Left kidney (tissue), 8 donors: ENCODE results near the gene SELENBP1. TPM values are rescaled to one million over a fixed set of nuclear protein-coding genes. Genes with fewer than 3 reads are reported as not detected.
"Not testable (repeated sequence)": the region's sequence is repeated elsewhere in the genome, so short reads cannot be mapped to it uniquely, and the experiment has no call there.

Experiments
- DNase-seq: peaks from one replicate; pipeline ENCODE4 v3.0.0-alpha.2; 2013
- long read RNA-seq, 8 donors: transcript quantifications; one replicate each; lab custom pipeline, GENCODE V29; 2026
- polyA plus RNA-seq: library from polyadenylated mRNA; unstranded; fragments of 120-200 nt; gene quantifications from one replicate; pipeline ENCODE4 v1.2.1, GENCODE V29; 2013; ENCODE audit not compliant: insufficient read length

SELENBP1 gene
- polyA plus RNA-seq, result 50.4 TPM
- long read RNA-seq, donor 1, transcript SELENBP1-201 (12 exons, 1,752 nt), result major isoform, 8 of 8 reads
- long read RNA-seq, donor 1, partial matches to known transcripts, result 0 of 8 reads
- long read RNA-seq, donor 1, other reads (novel, unspliced or antisense), result 0 of 8 reads
- long read RNA-seq, donor 2, transcript SELENBP1-201 (12 exons, 1,752 nt), result major isoform, 8 of 634 reads
- long read RNA-seq, donor 2, partial matches to known transcripts, result 388 of 634 reads
- long read RNA-seq, donor 2, other reads (novel, unspliced or antisense), result 237 of 634 reads
- long read RNA-seq, donor 3, transcript SELENBP1-201 (12 exons, 1,752 nt), result major isoform, 6 of 15 reads
- long read RNA-seq, donor 3, partial matches to known transcripts, result 5 of 15 reads
- long read RNA-seq, donor 3, other reads (novel, unspliced or antisense), result 0 of 15 reads
- long read RNA-seq, donor 4, result 0 reads
- long read RNA-seq, donor 5, transcript SELENBP1-201 (12 exons, 1,752 nt), result major isoform, 19 of 32 reads
- long read RNA-seq, donor 5, transcript SELENBP1-218 (11 exons, 1,963 nt), result minor isoform, 6 of 32 reads
- long read RNA-seq, donor 5, partial matches to known transcripts, result 7 of 32 reads
- long read RNA-seq, donor 5, other reads (novel, unspliced or antisense), result 0 of 32 reads
- long read RNA-seq, donor 6, transcript SELENBP1-201 (12 exons, 1,752 nt), result major isoform, 7 of 9 reads
- long read RNA-seq, donor 6, partial matches to known transcripts, result 0 of 9 reads
- long read RNA-seq, donor 6, other reads (novel, unspliced or antisense), result 0 of 9 reads
- long read RNA-seq, donor 7, transcript SELENBP1-201 (12 exons, 1,752 nt), result major isoform, 11 of 13 reads
- long read RNA-seq, donor 7, partial matches to known transcripts, result 0 of 13 reads
- long read RNA-seq, donor 7, other reads (novel, unspliced or antisense), result 0 of 13 reads
- long read RNA-seq, donor 8, transcript SELENBP1-201 (12 exons, 1,752 nt), result major isoform, 7 of 390 reads
- long read RNA-seq, donor 8, partial matches to known transcripts, result 209 of 390 reads
- long read RNA-seq, donor 8, other reads (novel, unspliced or antisense), result 171 of 390 reads

DNA sequence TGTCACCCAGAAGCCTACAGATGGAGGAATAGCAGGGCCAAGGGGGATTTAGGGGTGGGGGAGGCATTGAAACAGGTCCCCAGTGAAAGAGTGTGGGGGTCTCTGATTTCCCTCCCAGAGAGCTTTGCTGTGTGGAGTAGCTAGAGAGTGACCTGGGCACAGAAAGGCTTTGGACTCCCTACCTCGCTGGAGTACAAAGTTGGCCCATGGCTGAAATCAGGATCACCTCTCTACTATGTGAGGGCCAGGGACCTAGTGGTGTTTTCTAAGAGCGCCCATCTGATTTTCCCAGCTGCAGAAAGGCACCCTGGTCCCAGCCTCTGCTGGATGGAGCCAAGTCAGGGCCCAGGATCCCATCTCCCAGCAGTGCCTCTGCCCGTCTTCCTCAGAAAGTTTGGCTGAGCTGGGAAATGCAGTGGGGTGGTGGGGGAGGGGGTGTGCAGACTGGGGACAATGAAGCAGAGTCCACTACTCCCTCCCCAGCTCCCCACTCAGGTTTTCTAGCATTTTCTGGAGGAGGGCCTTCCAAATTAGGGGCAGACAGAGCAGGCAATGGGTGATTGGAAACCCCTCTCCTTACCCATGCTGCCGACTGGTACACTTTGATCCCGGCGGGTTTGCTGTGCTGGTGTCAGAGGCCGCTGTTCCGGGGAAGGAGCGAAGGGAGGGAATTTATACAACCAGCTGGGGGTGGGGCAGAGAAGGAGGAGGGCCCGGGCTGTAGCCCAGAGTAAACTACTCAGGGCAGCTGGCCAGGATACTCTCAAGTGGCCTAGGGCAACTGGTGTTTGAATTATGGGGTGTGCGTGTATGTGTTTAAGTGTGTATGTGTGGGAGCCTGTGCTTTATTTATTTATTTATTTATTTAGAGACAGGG is at the start of gene SELENBP1:
TSS of gene SELENBP1 (minus strand) at position 648 of the 877 bp plus-strand sequence. CDS start at position 584, 64 bp downstream.
- DNase-seq, result peak; percentile 72

GRCh38 chr1:151419819-151420218 is 47.3 kb upstream of the SELENBP1 start:
- no peak for DNase-seq

DNA sequence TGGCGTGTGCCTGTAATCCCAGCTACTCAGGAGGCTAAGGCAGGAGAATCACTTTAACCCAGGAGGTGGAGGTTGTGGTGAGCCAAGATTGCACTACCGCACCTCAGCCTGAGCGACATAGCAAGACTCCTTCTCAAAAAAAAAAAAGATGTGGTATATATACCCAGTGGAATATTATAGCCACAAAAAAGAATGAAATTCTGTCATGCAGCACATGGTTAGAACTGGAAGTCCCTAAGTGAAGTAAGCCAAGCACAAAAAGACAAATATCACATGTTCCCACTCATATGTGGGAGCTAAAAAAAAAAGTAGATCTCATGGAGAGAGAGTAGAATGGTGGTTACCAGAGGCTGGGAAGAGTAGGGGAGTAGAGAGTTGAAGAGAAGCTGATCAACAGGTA is 45.6 kb upstream of the SELENBP1 start:
- DNase-seq, result no peak

DNA sequence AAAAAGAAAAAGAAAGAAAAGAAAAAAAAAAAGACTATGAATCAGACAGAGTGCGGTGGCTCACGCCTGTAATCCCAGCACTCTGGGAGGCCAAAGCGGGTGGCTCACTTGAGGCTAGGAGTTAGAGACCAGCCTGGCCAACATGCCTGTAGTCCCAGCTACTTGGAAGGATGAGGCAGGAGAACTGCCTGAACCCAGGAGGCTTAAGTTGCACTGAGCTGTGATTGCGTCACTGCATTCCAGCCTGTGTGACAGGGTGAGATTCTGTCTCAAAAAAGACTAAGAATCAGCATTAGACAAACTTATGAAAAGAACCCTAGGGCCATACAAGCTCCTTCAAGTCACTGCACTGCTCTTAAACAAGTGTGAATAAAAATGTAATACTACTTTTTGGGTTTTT is 43.7 kb upstream of the SELENBP1 start:
- DNase-seq, result no peak

GRCh38 chr1:151411884-151412283 is 39.4 kb upstream of the SELENBP1 start:
- no peak for DNase-seq

DNA sequence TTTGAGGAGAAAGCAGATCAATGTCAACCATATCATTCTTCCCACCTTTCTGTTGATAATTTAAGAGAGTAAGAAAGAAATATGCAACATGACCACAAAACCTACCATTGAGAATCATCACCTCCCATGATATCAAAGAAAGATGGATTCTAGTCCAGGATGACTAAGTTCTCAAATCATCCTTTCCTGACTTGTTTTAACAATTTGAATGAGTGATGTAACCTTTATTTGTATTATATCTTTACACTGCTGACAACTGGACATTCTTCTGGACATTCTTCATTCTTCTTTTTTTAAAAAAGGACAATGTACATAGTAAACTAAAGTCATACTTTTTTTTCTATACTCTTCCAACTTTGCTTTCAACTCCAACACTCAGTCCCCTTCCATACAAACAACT is 36.4 kb upstream of the SELENBP1 start:
- no peak for DNase-seq

DNA sequence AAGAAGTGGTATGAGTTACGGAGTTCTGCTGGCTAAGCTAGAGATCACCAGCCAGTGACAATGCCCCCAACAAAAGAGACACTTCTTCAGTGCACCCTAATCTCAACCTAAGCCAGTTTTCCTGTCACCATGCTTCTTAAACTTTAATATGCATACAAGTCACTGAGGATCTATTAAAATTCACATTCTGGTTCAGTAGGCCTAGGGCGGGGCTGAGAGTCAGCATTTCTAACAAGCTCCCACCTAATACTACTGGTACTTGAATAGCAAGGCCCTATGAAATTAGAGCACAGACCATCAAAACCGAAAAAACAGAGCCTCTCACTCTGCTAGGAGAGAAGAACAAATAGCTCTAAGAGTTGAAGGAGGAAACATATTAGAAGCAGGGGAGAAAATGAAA is 34.8 kb upstream of the SELENBP1 start:
- DNase-seq, result no peak

- DNase-seq, result no peak
Measured at GRCh38 chr1:151406176-151406575, 33.7 kb upstream of the SELENBP1 start.

DNA sequence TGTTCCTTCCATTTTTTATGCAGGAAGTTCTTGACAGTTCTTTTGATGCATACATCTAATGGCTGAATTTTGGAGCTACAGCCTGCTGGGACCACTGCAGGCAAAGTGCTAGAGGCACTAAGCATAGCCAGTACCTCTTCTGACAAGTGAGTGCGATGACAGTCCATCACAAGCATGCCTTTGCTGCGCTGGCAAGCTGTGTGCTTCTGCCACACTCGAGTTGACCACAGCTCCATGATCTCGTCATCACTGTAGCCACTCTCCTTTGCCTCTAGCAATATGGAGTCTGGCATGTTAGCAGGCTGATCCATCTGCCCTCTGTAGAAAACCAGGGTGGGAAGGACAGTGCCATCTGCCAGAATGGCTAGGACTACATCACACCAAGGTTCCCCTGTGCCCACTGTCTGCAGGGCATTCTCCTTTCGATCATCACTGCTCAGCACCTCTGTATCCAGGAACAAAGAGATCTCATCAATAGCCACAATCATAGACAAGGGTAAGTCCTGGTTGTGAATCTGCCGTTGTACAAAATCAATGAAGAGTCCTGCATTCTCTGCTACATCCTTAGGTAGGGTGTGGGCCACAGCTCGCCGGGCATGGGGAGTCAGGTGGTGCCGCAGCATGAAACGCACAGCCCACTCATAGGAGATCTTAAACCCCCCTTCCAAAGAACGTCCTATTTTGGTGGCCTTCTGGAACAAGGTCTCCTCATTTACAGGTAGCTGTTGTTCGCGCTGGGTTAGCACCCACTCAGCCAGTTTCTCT is 32.9 kb upstream of the SELENBP1 start:
- DNase-seq, result no peak

- no peak for DNase-seq
Measured at GRCh38 chr1:151403612-151404011, 31.1 kb upstream of the SELENBP1 start.

DNA sequence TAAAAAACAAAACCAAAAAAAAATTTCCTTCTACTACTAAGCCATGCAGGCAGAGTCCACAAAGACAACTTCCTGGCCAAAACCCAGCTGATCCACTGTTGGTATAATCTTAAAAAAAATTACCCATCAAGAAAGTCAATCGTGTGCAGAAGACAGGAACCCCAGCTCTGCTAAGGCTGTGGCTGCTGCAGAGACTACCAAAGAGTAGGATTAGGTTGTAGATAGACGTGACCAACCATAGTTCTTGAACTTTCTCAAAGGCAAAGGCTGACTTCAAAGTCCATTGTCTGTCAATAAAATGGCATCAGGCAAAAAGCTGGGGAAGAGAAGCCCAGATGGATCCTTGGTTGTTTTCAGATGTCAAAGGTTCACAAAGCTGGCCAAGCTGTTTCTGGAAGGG is 30.3 kb upstream of the SELENBP1 start:
- DNase-seq, result no peak

DNA sequence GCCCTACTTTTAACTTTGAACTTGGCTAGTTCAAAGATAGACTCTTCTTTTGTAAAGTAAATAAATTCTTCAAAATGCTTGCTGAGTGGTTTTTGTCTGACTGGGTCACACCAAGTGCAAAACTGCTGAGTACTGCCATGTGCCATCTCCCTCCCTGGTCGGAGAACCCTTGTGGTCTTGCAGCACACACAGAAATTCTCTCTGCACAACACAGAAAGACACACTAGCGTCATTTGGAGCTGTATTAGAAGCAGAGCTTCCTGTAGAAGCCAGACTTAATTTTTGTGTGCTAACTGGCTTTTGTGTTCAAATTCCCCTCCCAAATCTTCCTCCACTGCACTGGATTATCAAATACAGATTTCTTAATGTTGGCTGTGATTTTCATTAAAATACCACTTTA is 29.4 kb upstream of the SELENBP1 start:
- DNase-seq, result no peak

- no peak for DNase-seq
Measured at GRCh38 chr1:151401125-151401788, 28.8 kb upstream of the SELENBP1 start.

DNA sequence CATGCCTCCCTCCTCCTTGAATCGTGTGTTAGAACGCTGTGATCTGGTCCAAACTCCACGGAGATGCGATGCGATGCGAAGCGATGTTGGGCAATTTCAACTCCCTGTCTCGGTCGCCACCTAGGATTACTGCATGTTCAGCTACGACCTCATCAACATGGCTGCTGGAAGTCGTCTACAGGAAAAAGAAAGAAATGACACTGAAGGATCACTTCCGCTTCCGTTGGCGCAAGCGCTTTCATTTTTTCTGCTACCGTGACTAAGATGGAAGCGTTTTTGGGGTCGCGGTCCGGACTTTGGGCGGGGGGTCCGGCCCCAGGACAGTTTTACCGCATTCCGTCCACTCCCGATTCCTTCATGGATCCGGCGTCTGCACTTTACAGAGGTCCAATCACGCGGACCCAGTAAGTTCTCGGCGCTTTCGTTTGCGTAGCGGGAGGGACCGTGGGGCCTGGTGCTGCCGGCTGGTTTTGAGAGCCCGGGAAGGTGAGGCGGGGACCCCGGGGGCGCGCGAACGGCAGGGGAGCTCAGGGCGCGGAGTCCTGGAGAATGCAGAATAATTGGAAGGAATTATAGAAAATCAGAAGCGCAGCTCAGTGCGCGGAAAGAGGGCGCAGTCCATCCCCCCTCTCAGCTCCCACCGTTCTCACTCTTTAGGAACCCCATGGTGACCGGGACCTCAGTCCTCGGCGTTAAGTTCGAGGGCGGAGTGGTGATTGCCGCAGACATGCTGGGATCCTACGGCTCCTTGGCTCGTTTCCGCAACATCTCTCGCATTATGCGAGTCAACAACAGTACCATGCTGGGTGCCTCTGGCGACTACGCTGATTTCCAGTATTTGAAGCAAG is 27.0 kb upstream of the SELENBP1 start, which contains the start of gene PSMB4:
TSS of gene PSMB4 (plus strand) at position 250 of the 848 bp plus-strand sequence. CDS start at position 265, 15 bp downstream.
- DNase-seq, result peak; percentile 95

DNA sequence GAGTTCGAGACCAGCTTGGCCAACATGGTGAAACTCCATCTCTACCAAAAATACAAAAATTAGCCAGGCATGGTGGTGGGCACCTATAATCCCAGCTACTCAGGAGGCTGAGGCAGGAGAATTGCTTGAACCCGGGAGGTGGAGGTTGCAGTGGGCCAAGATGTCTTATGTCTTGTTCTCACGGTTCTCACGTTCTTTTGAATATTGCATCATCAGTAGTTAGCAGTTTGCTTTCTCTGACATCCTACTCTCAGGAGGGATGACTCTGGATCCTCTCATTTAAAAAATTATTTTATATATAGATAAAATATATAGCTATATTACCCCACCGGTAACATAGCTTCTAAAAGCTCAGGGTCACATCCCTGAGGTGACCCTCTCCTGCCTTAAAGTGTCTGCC is 23.8 kb upstream of the SELENBP1 start:
- DNase-seq, result not testable (repeated sequence)

DNA sequence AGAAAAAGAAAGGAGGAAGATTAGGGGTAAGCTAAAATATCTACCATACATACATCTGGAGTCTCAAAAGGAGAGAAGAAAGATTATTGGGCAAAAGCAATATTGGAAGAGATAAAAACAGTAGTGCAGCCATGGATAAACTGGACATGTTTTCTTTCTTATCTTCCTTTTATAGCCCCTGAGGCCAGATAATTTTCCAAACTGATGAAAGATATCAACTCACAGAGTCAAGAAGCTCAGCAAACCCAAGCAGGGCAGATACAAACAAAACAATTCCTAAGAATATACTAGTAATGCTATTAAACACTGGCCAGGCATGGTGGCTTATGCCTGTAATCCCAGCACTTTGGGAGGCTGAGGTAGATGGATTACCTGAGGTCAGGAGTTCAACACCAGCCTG is 21.1 kb upstream of the SELENBP1 start:
- DNase-seq, result no peak

- no peak for DNase-seq
Measured at GRCh38 chr1:151391079-151391563, 18.6 kb upstream of the SELENBP1 start.

DNA sequence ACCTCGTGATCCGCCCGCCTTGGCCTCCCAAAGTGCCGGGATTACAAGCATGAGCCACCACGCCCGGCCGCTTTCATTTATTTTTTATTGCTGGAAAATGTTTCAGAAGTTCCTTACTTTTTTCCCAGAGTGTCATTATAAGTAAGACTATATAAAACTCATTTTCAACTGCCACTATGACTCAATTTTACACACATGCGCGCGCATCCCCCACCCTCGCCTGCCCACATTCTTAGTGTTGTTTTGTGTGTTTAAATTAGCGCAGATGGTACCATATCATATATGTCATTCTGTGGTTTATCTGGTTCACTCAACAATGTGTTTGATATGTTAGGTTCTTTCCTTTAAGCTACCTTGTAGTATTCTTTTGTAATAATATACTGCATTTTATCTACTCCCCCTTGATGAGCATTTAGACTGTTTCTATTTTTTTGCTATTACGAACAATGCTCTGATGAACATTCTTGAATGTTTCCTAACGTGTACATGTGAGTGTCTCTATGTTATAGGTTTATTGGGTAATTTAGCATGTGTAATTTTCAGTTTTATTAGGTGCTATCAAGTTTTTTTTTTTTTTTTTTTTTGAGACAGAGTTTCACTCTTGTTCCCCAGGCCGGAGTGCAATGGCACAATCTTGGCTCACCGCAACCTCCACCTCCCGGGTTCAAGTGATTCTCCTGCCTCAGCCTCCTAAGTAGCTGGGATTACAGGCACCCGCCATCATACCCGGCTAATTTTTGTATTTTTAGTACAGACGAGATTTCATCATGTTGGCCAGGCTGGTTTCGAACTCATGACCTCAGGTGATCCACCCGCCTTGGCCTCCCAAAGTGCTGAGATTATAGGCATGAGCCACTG is 17.9 kb upstream of the SELENBP1 start:
- not testable (repeated sequence) for DNase-seq
